ENCODE results near the gene RAD17. TPM values are rescaled to one million over a fixed set of nuclear protein-coding genes. Genes with fewer than 3 reads are reported as not detected.
"Not testable (repeated sequence)": the region's sequence is repeated elsewhere in the genome, so short reads cannot be mapped to it uniquely, and the experiment has no call there.

RAD17 gene
- total RNA-seq, 2 experiments from 2014 or later = 22.9 to 26.5 TPM

DNA sequence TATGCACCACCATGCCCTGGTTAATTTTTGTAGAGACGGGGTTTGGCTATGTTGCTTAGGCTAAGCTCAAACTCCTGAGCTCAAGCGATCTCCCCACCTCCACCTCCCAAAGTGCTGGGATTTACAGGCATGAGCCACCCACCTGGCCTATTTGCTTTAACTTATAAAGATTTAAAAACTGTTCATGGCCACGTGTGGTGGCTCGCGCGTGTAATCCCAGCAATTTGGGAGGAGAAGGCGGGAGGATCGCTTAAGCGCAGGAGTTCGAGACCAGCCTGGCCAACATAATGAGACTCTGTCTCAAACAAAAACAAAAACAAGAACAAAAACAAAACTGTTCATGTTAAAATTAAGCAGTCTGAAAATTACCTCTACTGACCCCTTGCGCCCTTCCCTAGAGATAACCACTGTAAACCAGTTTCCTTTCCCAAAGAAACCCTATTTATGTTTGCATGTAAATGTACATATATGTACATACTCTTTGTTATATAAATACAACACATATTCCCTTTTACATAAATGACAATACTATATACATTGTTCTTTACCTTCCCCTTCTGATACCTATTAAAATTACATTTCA, 1.8 kb upstream of the RAD17 start:
- peak overlapping the region; percentile 100 for H3K27ac Mint-ChIP-seq
- no peak for DNase-seq
- H3K36me3 Mint-ChIP-seq (ENCODE audit: low read depth) = peaks cover 40% of the 10 kb centered on the region
- H3K9me3 Mint-ChIP-seq = no peaks in the 10 kb centered on the region
- peaks cover 44% of the 10 kb centered on the region for H3K4me1 Mint-ChIP-seq (ENCODE audit: low read depth)
- intact Hi-C loops (cut with micrococcal nuclease) = loop anchor here (2.0 to 10.0 kb wide), 2 partner anchors 273 to 325 kb away; partner anchors contain the start of gene SLC30A5
- ChIA-PET CTCF (no interaction called here), POLR2A (interaction anchor here (0.6 kb wide), 1 partner anchor 10 kb away, joined by 3 read pairs; no protein-coding TSS in a partner anchor)
- no peak for TF ChIP-seq CTCF (IDR thresholded peaks at IDR 0.05)
- ATAC-seq = no peak
- peak overlapping the region; percentile 89 for H3K4me3 Mint-ChIP-seq
- H3K27me3 Mint-ChIP-seq = no peaks in the 10 kb centered on the region

- CTCF ChIA-PET = no interaction called here
- H3K4me1 Mint-ChIP-seq (ENCODE audit: low read depth) = peaks cover 44% of the 10 kb centered on the region
- POLR2A ChIA-PET = interaction anchor here (1.2 to 1.8 kb wide), 2 partner anchors 44 to 179 kb away, joined by 4 to 8 read pairs; partner anchors contain the start of gene CENPH
Observed at GRCh38 chr5:69368458-69369339, 919 bp upstream of the RAD17 start.

DNA sequence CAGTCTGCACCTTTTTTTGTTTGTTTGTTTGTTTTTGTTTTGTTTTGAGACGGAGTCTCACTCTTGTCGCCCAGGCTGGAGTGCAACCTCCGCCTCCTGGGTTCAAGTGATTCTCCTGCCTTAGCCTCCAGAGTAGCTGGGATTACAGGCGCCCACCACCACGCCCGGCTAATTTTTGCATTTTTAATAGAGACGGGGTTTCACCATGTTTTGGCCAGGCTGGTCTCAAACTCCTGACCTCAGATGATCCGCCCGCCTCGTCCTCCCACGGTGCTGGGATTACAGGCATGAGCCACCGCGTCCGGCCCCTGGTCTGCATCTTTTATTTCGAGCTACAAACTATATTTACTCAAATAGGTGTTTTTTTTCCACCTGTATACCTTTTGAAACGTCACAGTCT, 717 bp downstream of the RAD17 start:
- H3K36me3 Mint-ChIP-seq (ENCODE audit: low read depth) = peaks cover 30% of the 10 kb centered on the region
- H3K27me3 Mint-ChIP-seq; H3K9me3 Mint-ChIP-seq; ATAC-seq; intact Hi-C loops (cut with micrococcal nuclease): not testable (repeated sequence)
- CTCF ChIA-PET = interaction anchor here (1.3 kb wide), 1 partner anchor 36 kb away, joined by 4 read pairs; no protein-coding TSS in a partner anchor
- H3K4me3 Mint-ChIP-seq = peak overlapping the region; percentile 89
- DNase-seq = peak; percentile 28
- POLR2A ChIA-PET = interaction anchor here (0.7 to 1.8 kb wide), 6 partner anchors 9 to 181 kb away, joined by 3 to 8 read pairs (median 4); partner anchors contain the start of gene CENPH
- H3K4me1 Mint-ChIP-seq (ENCODE audit: low read depth) = peaks cover 33% of the 10 kb centered on the region
- H3K27ac Mint-ChIP-seq = peak overlapping the region; percentile 94

More at GRCh38 chr5:69368458-69369339, 919 bp upstream of the RAD17 start:
- ATAC-seq = no peak
- H3K9me3 Mint-ChIP-seq = no peaks in the 10 kb centered on the region
- peak overlapping the region; percentile 100 for H3K27ac Mint-ChIP-seq
- H3K4me3 Mint-ChIP-seq = peak overlapping the region; percentile 89
- TF ChIP-seq CTCF (IDR thresholded peaks at IDR 0.05) = no peak
- H3K36me3 Mint-ChIP-seq (ENCODE audit: low read depth) = peaks cover 36% of the 10 kb centered on the region
- DNase-seq = peak; percentile 54
- intact Hi-C loops (cut with micrococcal nuclease) = loop anchor here (2.0 to 10.0 kb wide), 2 partner anchors 274 to 326 kb away; partner anchors contain the start of gene SLC30A5
- H3K27me3 Mint-ChIP-seq = no peaks in the 10 kb centered on the region

GRCh38 chr5:69372394-69372793, 2.8 kb downstream of the RAD17 start:
- ATAC-seq = no peak
- no peak overlapping the region for H3K27ac Mint-ChIP-seq
- no peak overlapping the region for H3K4me3 Mint-ChIP-seq
- DNase-seq = no peak
- no peak for TF ChIP-seq CTCF (IDR thresholded peaks at IDR 0.05)
- ChIA-PET CTCF (interaction anchor here (0.7 to 1.7 kb wide), 6 partner anchors 11 to 279 kb away, joined by 3 to 7 read pairs (median 4); partner anchors contain the start of genes CCDC125 and SLC30A5), POLR2A (interaction anchor here (0.7 kb wide), 1 partner anchor 265 kb away, joined by 3 read pairs; no protein-coding TSS in a partner anchor)
- H3K27me3 Mint-ChIP-seq = no peaks in the 10 kb centered on the region
- H3K36me3 Mint-ChIP-seq (ENCODE audit: low read depth) = peaks cover 23% of the 10 kb centered on the region
- no peaks in the 10 kb centered on the region for H3K9me3 Mint-ChIP-seq
- intact Hi-C loops (cut with micrococcal nuclease) = no loop called here
- peaks cover 18% of the 10 kb centered on the region for H3K4me1 Mint-ChIP-seq (ENCODE audit: low read depth)

- H3K4me3 Mint-ChIP-seq = no peak overlapping the region
- ATAC-seq (no peak), DNase-seq (no peak)
- H3K27ac Mint-ChIP-seq = peak overlapping the region; percentile 16
- H3K27me3 Mint-ChIP-seq = no peaks in the 10 kb centered on the region
- H3K9me3 Mint-ChIP-seq = no peaks in the 10 kb centered on the region
- peaks cover 12% of the 10 kb centered on the region for H3K4me1 Mint-ChIP-seq (ENCODE audit: low read depth)
- POLR2A ChIA-PET = interaction anchor here (0.6 kb wide), 1 partner anchor 8 kb away, joined by 3 read pairs; no protein-coding TSS in a partner anchor
- CTCF ChIA-PET = no interaction called here
- intact Hi-C loops (cut with micrococcal nuclease) = no loop called here
- no peak for TF ChIP-seq CTCF (IDR thresholded peaks at IDR 0.05)
- H3K36me3 Mint-ChIP-seq (ENCODE audit: low read depth) = peaks cover 12% of the 10 kb centered on the region
Observed at GRCh38 chr5:69374911-69375446, 5.4 kb downstream of the RAD17 start.
